ENCODE data around the gene OCLN. TPM values are rescaled to one million over a fixed set of nuclear protein-coding genes. Genes with fewer than 3 reads are reported as not detected.
"Not testable (repeated sequence)": the region's sequence is repeated elsewhere in the genome, so short reads cannot be mapped to it uniquely, and the experiment has no call there.

Gene OCLN
- total RNA-seq, 1 experiment from 2014 or later = 1.3 TPM

DNA sequence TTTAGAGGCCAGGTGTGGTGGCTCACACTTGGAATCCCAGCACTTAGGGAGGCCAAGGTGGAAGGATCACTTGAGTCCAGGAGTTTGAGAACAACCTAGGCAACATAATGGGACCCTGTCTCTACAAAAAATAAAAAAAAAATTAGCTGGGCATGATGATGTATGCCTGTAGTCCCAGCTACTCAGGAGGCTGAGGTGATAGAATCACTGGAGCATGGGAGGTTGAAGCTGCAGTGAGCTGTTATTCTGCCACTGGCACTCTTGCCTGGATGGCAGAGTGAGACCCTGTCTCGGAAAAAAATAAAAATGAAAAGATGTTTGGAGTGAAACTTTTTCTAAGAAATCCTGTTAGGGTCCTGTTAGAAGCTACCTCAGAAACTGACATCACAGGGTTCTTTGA is 24.2 kb downstream of the OCLN start:
- DNase-seq (ENCODE audit: low read depth) = no peak
- in situ Hi-C loops (cut with HindIII; ENCODE audit: low pct_unique_long_range_greater_than_20kb, low sequenced_read_pairs) = no loop called here

DNA sequence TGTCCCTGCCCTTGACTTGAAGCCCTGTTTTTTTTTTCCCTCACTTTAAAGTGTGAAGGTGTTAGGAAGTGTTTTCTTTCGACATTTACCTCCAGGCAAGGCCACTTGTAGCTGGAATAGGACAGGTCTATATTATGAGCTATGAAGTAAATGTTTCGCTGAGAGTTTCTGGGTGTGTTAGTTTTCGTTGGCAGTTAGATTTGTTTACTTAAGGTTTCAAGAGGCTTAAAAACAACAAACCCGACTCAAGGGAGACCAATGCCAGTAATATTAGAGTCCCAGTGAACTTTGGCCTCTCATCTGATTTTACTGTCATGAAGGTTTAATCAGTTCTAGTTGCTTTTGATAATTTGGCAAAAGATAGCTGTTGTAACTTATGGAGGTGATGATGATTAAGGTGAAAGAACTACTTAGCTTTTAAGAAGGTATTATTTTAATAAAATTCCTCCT is 25.2 kb downstream of the OCLN start:
- DNase-seq (ENCODE audit: low read depth) = peak; percentile 90
- in situ Hi-C loops (cut with HindIII; ENCODE audit: low pct_unique_long_range_greater_than_20kb, low sequenced_read_pairs) = no loop called here

GRCh38 chr5:69519285-69519684 is 26.7 kb downstream of the OCLN start:
- in situ Hi-C loops (cut with HindIII; ENCODE audit: low pct_unique_long_range_greater_than_20kb, low sequenced_read_pairs) = no loop called here
- DNase-seq (ENCODE audit: low read depth) = no peak

- in situ Hi-C loops (cut with HindIII; ENCODE audit: low pct_unique_long_range_greater_than_20kb, low sequenced_read_pairs) = no loop called here
- no peak for DNase-seq (ENCODE audit: low read depth)
These were observed 29.4 kb downstream of the OCLN start for GRCh38 chr5:69522035-69522434.

- no peak for DNase-seq (ENCODE audit: low read depth)
- in situ Hi-C loops (cut with HindIII; ENCODE audit: low pct_unique_long_range_greater_than_20kb, low sequenced_read_pairs) = no loop called here
These were observed 32.9 kb downstream of the OCLN start for GRCh38 chr5:69525490-69525889.

GRCh38 chr5:69526660-69527059 is 34.1 kb downstream of the OCLN start:
- in situ Hi-C loops (cut with HindIII; ENCODE audit: low pct_unique_long_range_greater_than_20kb, low sequenced_read_pairs) = no loop called here
- DNase-seq (ENCODE audit: low read depth) = no peak

GRCh38 chr5:69527128-69527770 is 34.7 kb downstream of the OCLN start:
- in situ Hi-C loops (cut with HindIII; ENCODE audit: low pct_unique_long_range_greater_than_20kb, low sequenced_read_pairs) = no loop called here
- no peak for DNase-seq (ENCODE audit: low read depth)

- in situ Hi-C loops (cut with HindIII; ENCODE audit: low pct_unique_long_range_greater_than_20kb, low sequenced_read_pairs) = no loop called here
- no peak for DNase-seq (ENCODE audit: low read depth)
These were observed 35.4 kb downstream of the OCLN start for GRCh38 chr5:69528035-69528434.

- in situ Hi-C loops (cut with HindIII; ENCODE audit: low pct_unique_long_range_greater_than_20kb, low sequenced_read_pairs) = no loop called here
- no peak for DNase-seq (ENCODE audit: low read depth)
These were observed 36.0 kb downstream of the OCLN start for GRCh38 chr5:69528609-69529008.

- in situ Hi-C loops (cut with HindIII; ENCODE audit: low pct_unique_long_range_greater_than_20kb, low sequenced_read_pairs) = no loop called here
- DNase-seq (ENCODE audit: low read depth) = no peak
These were observed 38.2 kb downstream of the OCLN start for GRCh38 chr5:69530561-69531405.

- DNase-seq (ENCODE audit: low read depth) = no peak
- in situ Hi-C loops (cut with HindIII; ENCODE audit: low pct_unique_long_range_greater_than_20kb, low sequenced_read_pairs) = no loop called here
These were observed 38.8 kb downstream of the OCLN start for GRCh38 chr5:69531406-69531801.

- in situ Hi-C loops (cut with HindIII; ENCODE audit: low pct_unique_long_range_greater_than_20kb, low sequenced_read_pairs); DNase-seq (ENCODE audit: low read depth): not testable (repeated sequence)
These were observed 45.3 kb downstream of the OCLN start for GRCh38 chr5:69537911-69538310.

GRCh38 chr5:69538735-69539134 is 46.1 kb downstream of the OCLN start:
- DNase-seq (ENCODE audit: low read depth); in situ Hi-C loops (cut with HindIII; ENCODE audit: low pct_unique_long_range_greater_than_20kb, low sequenced_read_pairs): not testable (repeated sequence)

DNA sequence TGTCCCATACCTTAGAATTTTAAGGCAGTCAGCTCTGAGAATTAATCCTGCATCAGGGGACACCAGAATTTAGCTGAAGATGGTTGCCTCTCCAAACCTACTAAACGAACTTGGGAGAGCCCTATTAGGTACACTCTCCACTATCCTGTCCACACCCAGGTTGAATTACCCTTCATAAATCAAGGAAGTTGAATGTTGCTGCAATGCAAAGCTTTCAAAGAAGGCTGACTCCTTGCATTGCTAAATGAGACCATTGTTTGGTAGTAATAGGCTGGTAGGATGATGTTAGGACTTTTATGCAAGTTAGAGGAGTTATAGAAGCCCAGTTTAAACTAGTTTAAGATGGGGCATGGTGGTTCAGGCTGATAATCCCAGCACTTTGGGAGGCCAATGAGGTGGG is 48.8 kb downstream of the OCLN start:
- DNase-seq (ENCODE audit: low read depth); in situ Hi-C loops (cut with HindIII; ENCODE audit: low pct_unique_long_range_greater_than_20kb, low sequenced_read_pairs): not testable (repeated sequence)

DNA sequence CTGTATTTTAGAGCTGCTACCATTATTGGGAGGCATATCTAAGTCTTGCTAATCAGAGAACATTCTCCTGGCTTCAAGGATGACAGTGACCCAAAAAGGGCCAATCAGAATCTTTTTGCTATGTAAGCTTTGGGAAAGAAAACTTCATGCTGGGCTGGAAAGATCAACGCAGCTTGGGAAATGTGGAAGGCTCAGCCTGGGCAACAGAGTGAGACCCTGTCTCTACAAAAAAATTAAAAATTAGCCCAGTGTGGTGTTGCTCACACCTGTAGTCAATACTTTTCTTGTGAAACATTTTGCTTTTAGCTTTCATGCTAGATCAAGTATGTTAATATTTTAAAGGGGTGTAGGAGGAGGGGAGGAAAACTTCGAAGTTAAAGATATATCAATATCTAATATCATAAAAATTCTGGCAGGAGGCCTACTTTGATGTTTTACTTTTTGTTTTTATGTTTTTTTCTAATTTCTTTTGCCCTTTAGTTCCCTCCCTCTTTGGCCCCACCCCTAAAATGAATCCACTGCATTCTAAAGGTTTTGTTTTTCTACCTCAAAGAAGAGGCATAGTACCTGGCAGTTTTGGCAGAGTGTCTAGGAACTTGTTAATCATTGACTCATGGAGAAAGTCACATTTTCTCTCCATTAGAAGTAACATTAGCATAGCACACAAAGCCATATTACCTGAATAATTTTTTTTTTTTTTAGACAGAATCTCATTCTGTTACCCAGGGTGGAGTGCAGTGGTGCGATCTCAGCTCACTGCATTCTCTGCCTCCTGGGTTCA is 50.4 kb downstream of the OCLN start:
- DNase-seq (ENCODE audit: low read depth); in situ Hi-C loops (cut with HindIII; ENCODE audit: low pct_unique_long_range_greater_than_20kb, low sequenced_read_pairs): not testable (repeated sequence)

GRCh38 chr5:69544602-69545001 is 52.0 kb downstream of the OCLN start:
- DNase-seq (ENCODE audit: low read depth); in situ Hi-C loops (cut with HindIII; ENCODE audit: low pct_unique_long_range_greater_than_20kb, low sequenced_read_pairs): not testable (repeated sequence)

DNA sequence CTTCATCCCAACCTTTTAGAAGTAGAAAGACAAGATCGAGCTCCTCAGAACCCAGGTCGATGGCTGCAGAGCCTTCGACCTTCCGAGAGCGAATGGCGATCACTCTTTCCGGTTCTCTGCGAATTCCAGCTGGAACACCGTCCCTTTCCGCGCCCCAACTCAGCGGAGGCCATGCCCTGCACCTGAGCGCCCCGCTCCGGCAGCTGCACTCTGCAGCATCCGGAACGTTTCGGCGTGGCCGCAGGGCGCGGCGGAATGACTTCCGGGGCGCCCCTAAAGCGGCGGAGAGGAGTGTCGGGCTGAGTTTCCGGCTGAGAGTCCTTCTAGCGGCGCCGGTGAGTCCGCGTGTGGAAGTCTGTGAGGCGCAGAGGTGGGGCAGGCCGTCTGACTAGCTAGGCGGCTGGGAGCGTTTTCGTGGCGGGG is 67.3 kb downstream of the OCLN start, which contains the start of gene GTF2H2C:
Gene GTF2H2C (plus strand): TSS at position 284 of the 423 bp plus-strand sequence. CDS start 4,942 bp downstream, outside the sequence.
- in situ Hi-C loops (cut with HindIII; ENCODE audit: low pct_unique_long_range_greater_than_20kb, low sequenced_read_pairs) = not testable (repeated sequence)
- DNase-seq (ENCODE audit: low read depth) = peak; percentile 83

GRCh38 chr5:69560587-69561431 is 68.2 kb downstream of the OCLN start:
- peak; percentile 33 for DNase-seq (ENCODE audit: low read depth)

More at GRCh38 chr5:69560587-69561431, 68.2 kb downstream of the OCLN start:
- in situ Hi-C loops (cut with HindIII; ENCODE audit: low pct_unique_long_range_greater_than_20kb, low sequenced_read_pairs) = not testable (repeated sequence)

Measured in Caki2 (cell line).